B cell (primary cell): Measurements from ENCODE around the gene TAF1D. TPM values are rescaled to one million over a fixed set of nuclear protein-coding genes. Genes with fewer than 3 reads are reported as not detected.

Experiments used
- ATAC-seq: fragments of 200-7000 bp; cut with Tn5 transposase; one replicate; pipeline ENCODE4 v1.10.0; 2021; ENCODE audit warnings: low read depth, mild to moderate bottlenecking, moderate number of reproducible peaks, moderate library complexity
- CTCF ChIA-PET: fragments of 350-600 bp; sonication (Branson Sonifier 250); formaldehyde crosslinking; loops from one replicate; lab custom pipeline; 2021; ENCODE audit warnings: antibody characterized with exemption, inconsistent platforms; lab: Charles Lee
- POLR2A ChIA-PET: fragments of 350-600 bp; sonication (Branson Sonifier 250); formaldehyde crosslinking; loops from one replicate; lab custom pipeline; 2021; ENCODE audit warnings: antibody characterized with exemption; lab: Charles Lee
- DNase-seq: peaks from one replicate; pipeline ENCODE4 v3.0.0; 2013
- H2AFZ ChIP-seq: 2 replicates; pipeline ENCODE4 v1.6.1; 2012; ENCODE audit warnings: mild to moderate bottlenecking, low read depth, low read length; ENCODE audit not compliant: insufficient read depth, poor library complexity, severe bottlenecking
- H3K27ac ChIP-seq, 2 donors: 1 replicate in 1 of 2; 2 replicates in 1 of 2; pipeline ENCODE4 v1.5.1; 2012 to 2013; ENCODE audit warnings: low read length in 2 of 2, mild to moderate bottlenecking in 2 of 2, moderate library complexity in 1 of 2
- H3K27me3 ChIP-seq, 4 experiments: fragments of 200-600 bp in 1 of 4; sonication (generic) in 1 of 4; replicated peaks in 1 of 4; 1 replicate in 2 of 4; 2 replicates in 2 of 4; pipeline versions ENCODE4 v1.6.1 to v1.7.0; 2013 to 2016; ENCODE audit warnings: low read length in 3 of 4, mild to moderate bottlenecking in 2 of 4, mixed read lengths in 1 of 4, moderate library complexity in 1 of 4; ENCODE audit not compliant: insufficient read depth in 4 of 4, control insufficient read depth in 3 of 4; ENCODE audit errors: control extremely low read depth in 1 of 4
- H3K36me3 ChIP-seq, 2 experiments: replicated peaks in 1 of 2; 1 replicate in 1 of 2; 2 replicates in 1 of 2; pipeline versions ENCODE4 v1.6.1 to v1.7.1; 2013; ENCODE audit warnings: low read length in 1 of 2; ENCODE audit not compliant: insufficient read depth in 2 of 2, control insufficient read depth in 1 of 2; ENCODE audit errors: control extremely low read depth in 1 of 2, extremely low read depth in 1 of 2
- H3K4me1 ChIP-seq, 2 donors: fragments of 200-600 bp in 1 of 2; sonication (generic) in 1 of 2; 1 replicate in 1 of 2; 2 replicates in 1 of 2; pipeline versions ENCODE4 v1.5.1 to v1.6.1; 2013 to 2017; ENCODE audit warnings: low read length in 2 of 2; ENCODE audit not compliant: control insufficient read depth in 2 of 2, insufficient read depth in 2 of 2
- H3K4me2 ChIP-seq: replicated peaks from 2 replicates; pipeline ENCODE3; 2012; ENCODE audit warnings: mild to moderate bottlenecking, low read depth, low read length; ENCODE audit not compliant: poor library complexity, severe bottlenecking
- H3K4me3 ChIP-seq, 5 experiments: fragments of 200-600 bp in 1 of 5; sonication (generic) in 1 of 5; 1 replicate in 3 of 5; 2 replicates in 2 of 5; pipeline versions ENCODE4 v1.5.1 to v1.7.0; 2011 to 2016; ENCODE audit warnings: low read length in 4 of 5, mild to moderate bottlenecking in 4 of 5, low read depth in 2 of 5, control low read depth in 1 of 5, moderate library complexity in 1 of 5; ENCODE audit not compliant: insufficient read depth in 1 of 5; ENCODE audit errors: control extremely low read depth in 1 of 5, extremely low read depth in 1 of 5
- H3K79me2 ChIP-seq: fragments of 200-600 bp; sonication (generic); one replicate; pipeline ENCODE4 v1.6.0; 2016; ENCODE audit warnings: low read length; ENCODE audit not compliant: control insufficient read depth, insufficient read depth
- H3K9ac ChIP-seq: fragments of 200-600 bp; sonication (generic); 2 replicates; pipeline ENCODE4 v1.6.1; 2017; ENCODE audit warnings: mild to moderate bottlenecking, low read length, moderate library complexity
- H3K9me3 ChIP-seq, 3 donors: one replicate each; pipeline versions ENCODE4 v1.6.1 to v1.7.1; 2013; ENCODE audit warnings: low read length in 2 of 3; ENCODE audit not compliant: control insufficient read depth in 2 of 3, insufficient read depth in 1 of 3; ENCODE audit errors: control extremely low read depth in 1 of 3
- H4K20me1 ChIP-seq: 2 replicates; pipeline ENCODE4 v1.6.0; 2012; ENCODE audit warnings: mild to moderate bottlenecking, low read length; ENCODE audit not compliant: insufficient read depth, control insufficient read depth, poor library complexity, severe bottlenecking
- H3K27ac Mint-ChIP-seq: one replicate; pipeline ENCODE4 v1.8.0; 2021; ENCODE audit warnings: mixed read lengths
- H3K27me3 Mint-ChIP-seq: one replicate; pipeline ENCODE4 v1.8.0; 2021; ENCODE audit warnings: mixed read lengths
- H3K4me1 Mint-ChIP-seq: one replicate; pipeline ENCODE4 v1.8.0; 2021; ENCODE audit warnings: mixed read lengths
- H3K4me3 Mint-ChIP-seq: one replicate; pipeline ENCODE4 v1.8.0; 2021; ENCODE audit warnings: mixed read lengths
- H3K9me3 Mint-ChIP-seq: one replicate; pipeline ENCODE4 v1.8.0; 2022; ENCODE audit warnings: mixed read lengths; ENCODE audit not compliant: insufficient read depth
- CTCF ChIP-seq: fragments of 200-600 bp; IDR thresholded peaks from one replicate; pipeline ENCODE4 v1.8.0; 2022; ENCODE audit warnings: antibody characterized with exemption, mild to moderate bottlenecking
- EZH2 ChIP-seq: IDR thresholded peaks from 2 replicates; pipeline ENCODE4 v1.6.1; 2012; ENCODE audit warnings: borderline replicate concordance, low read depth, mild to moderate bottlenecking, moderate library complexity, low read length; ENCODE audit not compliant: insufficient read depth, poor library complexity, severe bottlenecking
- WGBS: methylation state at CpG from one replicate; pipeline ENCODE4 v1.1.5; 2013; ENCODE audit warnings: missing lambda C conversion rate; ENCODE audit not compliant: insufficient coverage; 5-methylcytosine and 5-hydroxymethylcytosine counted together
- intact Hi-C: fragments of 100-400 bp; cut with micrococcal nuclease; formaldehyde crosslinking; loops from one replicate; pipeline ENCODE4 v1.10.0; 2022
- polyA plus RNA-seq: library from polyadenylated mRNA; depleted of rRNA; stranded (reverse); fragments of >200 nt; gene quantifications from 2 replicates; pipeline ENCODE4 v1.2.3, GENCODE V29; 2012
- total RNA-seq, 2 donors: library from RNA; stranded (reverse); fragments of 120-200 nt in 1 of 2; gene quantifications; 1 replicate in 1 of 2; 2 replicates in 1 of 2; pipeline versions ENCODE4 v1.2.3 to v1.2.4, GENCODE V29; 2013 to 2022

TAF1D gene
- total and polyA plus RNA-seq, 2 donors (not counting 1 experiment from before 2014, with no cell fraction given) = 127 to 230 TPM

- no peak overlapping the region for H3K9ac ChIP-seq
- Mint-ChIP-seq H3K27me3 (no peaks in the 10 kb centered on the region), H3K4me3 (no peak overlapping the region), H3K27ac (no peak overlapping the region), H3K9me3 (no peaks in the 10 kb centered on the region), H3K4me1 (peaks cover 53% of the 10 kb centered on the region)
- H3K4me3 ChIP-seq = no peak overlapping the region
- intact Hi-C loops = no loop called here
- H3K4me2 ChIP-seq = no peak overlapping the region
- CTCF ChIA-PET = interaction anchor here (1.1 kb wide), 1 partner anchor 33 kb away, joined by 3 read pairs; no protein-coding TSS in a partner anchor
- H3K36me3 ChIP-seq = peaks cover 3 to 86% of the 10 kb centered on the region in 2 experiments
- H3K4me1 ChIP-seq = peaks cover 27 to 34% of the 10 kb centered on the region in 2 donors
- no peak overlapping the region for H2AFZ ChIP-seq
- peak overlapping the region in 1 of 2 donors; percentile 43 for H3K27ac ChIP-seq
- H3K79me2 ChIP-seq = peaks cover 68% of the 10 kb centered on the region
- no peaks in the 10 kb centered on the region for H3K27me3 ChIP-seq
- ATAC-seq (no peak), DNase-seq (no peak)
- no peaks in the 10 kb centered on the region for H3K9me3 ChIP-seq
- TF ChIP-seq EZH2 (no peak), CTCF (no peak)
- POLR2A ChIA-PET = no interaction called here
- H4K20me1 ChIP-seq = peaks cover 28% of the 10 kb centered on the region
Measured at GRCh38 chr11:93736129-93736528, 5.2 kb downstream of the TAF1D start.

GRCh38 chr11:93735627-93736026 lies 5.7 kb downstream of the TAF1D start:
- Histone ChIP-seq H3K27ac (peak overlapping the region in 1 of 2 donors; percentile 43), H3K4me3 (no peak overlapping the region), H3K9ac (no peak overlapping the region), H4K20me1 (peaks cover 28% of the 10 kb centered on the region), H3K27me3 (no peaks in the 10 kb centered on the region), H3K9me3 (no peaks in the 10 kb centered on the region), H3K79me2 (peaks cover 63% of the 10 kb centered on the region), H3K36me3 (peaks cover 3 to 91% of the 10 kb centered on the region in 2 experiments), H3K4me2 (no peak overlapping the region), H2AFZ (no peak overlapping the region), H3K4me1 (peaks cover 27 to 34% of the 10 kb centered on the region in 2 donors)
- TF ChIP-seq CTCF (no peak), EZH2 (no peak)
- no CpG with 5 or more reads among the region's 1 CpG for WGBS
- no peak for ATAC-seq
- CTCF ChIA-PET = interaction anchor here (1.1 kb wide), 1 partner anchor 33 kb away, joined by 3 read pairs; no protein-coding TSS in a partner anchor
- H3K27me3 Mint-ChIP-seq = no peaks in the 10 kb centered on the region
- H3K4me3 Mint-ChIP-seq = no peak overlapping the region
- H3K27ac Mint-ChIP-seq = no peak overlapping the region
- H3K4me1 Mint-ChIP-seq = peaks cover 53% of the 10 kb centered on the region
- intact Hi-C loops = no loop called here
- POLR2A ChIA-PET = no interaction called here
- no peak for DNase-seq
- H3K9me3 Mint-ChIP-seq = no peaks in the 10 kb centered on the region
